GM12865 (cell line): Measurements from ENCODE around the gene SLC9A1.

Experiments
- DNase-seq: peaks from one replicate; pipeline ENCODE4 v3.0.0; 2010; ENCODE audit warnings: low read depth
- H3K4me3 ChIP-seq: 2 replicates; pipeline ENCODE4 v1.5.1; 2011; ENCODE audit warnings: mild to moderate bottlenecking, low read depth, low read length, control low read depth
- TF ChIP-seq, protein P1 (sequence below): IDR thresholded peaks from 2 replicates; pipeline ENCODE4 v1.5.1; 2011; ENCODE audit warnings: low read length, control low read depth, low read depth, inconsistent platforms; ENCODE audit not compliant: insufficient read depth; ENCODE audit errors: missing control alignments

The SLC9A1 gene

DNA sequence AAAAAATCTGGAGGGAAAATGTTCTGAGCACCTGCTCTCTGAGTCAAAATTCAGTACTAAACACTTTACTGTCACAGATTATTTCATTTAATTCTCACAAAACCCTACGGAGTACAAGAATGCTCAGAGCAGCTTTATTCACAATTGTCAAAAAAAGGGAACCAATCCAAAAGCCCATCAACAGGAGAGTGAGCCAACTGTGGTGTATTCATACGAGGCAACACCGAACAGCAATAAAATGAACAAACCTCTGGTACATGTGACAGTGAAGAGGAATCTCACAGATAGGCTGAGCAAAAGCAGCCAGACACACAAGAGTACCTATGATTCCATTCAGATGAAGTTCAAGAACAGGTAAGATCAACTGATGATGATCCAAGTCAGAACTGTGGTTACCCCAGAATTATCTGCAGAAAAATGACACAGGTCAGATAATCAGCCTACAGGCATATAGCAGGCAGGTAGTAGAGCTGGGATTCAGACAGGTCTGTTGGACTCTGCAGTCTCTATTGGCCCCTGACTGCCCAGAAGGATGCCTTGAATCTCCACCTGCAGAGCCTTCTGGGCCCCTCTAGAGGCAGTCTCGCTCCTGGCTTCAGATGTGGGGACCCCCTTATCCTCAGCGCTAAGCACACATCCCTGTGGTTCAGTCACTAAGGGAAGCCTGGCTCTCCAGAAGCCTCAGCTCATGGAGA is 19.2 kb downstream of the SLC9A1 start:
- no peak overlapping the region for H3K4me3 ChIP-seq
- TF ChIP-seq, protein P1, sequence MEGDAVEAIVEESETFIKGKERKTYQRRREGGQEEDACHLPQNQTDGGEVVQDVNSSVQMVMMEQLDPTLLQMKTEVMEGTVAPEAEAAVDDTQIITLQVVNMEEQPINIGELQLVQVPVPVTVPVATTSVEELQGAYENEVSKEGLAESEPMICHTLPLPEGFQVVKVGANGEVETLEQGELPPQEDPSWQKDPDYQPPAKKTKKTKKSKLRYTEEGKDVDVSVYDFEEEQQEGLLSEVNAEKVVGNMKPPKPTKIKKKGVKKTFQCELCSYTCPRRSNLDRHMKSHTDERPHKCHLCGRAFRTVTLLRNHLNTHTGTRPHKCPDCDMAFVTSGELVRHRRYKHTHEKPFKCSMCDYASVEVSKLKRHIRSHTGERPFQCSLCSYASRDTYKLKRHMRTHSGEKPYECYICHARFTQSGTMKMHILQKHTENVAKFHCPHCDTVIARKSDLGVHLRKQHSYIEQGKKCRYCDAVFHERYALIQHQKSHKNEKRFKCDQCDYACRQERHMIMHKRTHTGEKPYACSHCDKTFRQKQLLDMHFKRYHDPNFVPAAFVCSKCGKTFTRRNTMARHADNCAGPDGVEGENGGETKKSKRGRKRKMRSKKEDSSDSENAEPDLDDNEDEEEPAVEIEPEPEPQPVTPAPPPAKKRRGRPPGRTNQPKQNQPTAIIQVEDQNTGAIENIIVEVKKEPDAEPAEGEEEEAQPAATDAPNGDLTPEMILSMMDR = no peak
- no peak for DNase-seq

DNA sequence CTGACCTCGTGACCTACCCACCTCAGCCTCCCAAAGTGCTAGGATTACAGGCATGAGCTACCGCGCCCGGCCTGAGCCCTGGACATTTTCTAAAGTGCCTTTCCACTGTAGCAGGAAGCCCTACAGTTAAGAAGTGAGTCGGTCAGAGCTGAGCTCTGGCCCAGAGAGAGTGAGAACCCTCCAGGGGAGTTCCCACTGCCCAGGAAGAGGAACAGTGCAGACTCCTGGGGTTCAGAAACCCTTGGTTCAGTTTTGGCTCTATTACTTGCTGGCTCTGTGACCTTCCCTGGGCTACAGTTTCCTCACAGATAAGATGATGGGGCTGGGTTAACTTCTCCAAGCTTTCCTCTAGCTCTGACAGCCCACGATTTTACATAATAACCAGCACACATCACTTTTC is 20.9 kb downstream of the SLC9A1 start:
- no peak overlapping the region for H3K4me3 ChIP-seq
- TF ChIP-seq, protein P1 = no peak
- peak; percentile 80 for DNase-seq

DNA sequence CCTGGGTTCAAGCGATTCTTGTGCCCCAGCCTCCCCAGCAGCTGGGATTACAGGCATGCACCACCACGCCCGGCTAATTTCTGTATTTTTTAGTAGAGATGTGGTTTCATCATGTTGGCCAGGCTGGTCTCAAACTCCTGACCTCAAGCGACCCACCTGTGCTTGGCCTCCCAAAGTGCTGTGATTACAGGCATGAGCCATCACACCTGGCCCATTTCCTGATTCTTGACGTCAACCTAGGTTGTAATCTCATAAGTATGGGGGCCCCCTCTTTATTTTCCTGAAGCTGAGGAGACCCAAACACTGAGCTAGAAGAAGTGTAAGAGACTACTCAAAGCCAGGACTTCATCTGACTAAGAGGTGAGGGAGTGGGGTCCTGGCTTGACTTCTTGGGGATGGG is 21.8 kb downstream of the SLC9A1 start:
- DNase-seq = peak; percentile 55
- TF ChIP-seq, protein P1 = no peak
- H3K4me3 ChIP-seq = no peak overlapping the region

DNA sequence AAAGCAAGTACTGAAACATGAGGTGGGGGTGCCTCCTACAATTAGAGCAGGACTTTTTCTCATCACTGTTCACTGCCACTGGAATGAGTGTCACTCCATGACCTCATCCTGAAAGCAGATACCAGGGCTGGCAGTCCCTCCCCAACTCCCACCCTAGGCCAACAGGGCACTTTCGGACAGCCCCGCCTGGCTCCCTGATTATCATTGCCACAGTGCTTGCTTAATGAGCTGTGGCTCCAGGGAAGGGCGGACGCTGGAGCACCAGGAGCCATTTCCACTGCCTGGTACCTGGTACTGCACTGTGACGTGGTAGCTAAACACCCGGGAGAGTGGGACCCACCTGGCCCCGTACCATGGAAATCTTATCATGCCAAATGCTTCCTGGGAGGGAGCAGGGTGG is 22.3 kb downstream of the SLC9A1 start:
- no peak for DNase-seq
- H3K4me3 ChIP-seq = no peak overlapping the region
- TF ChIP-seq, protein P1 = no peak

DNA sequence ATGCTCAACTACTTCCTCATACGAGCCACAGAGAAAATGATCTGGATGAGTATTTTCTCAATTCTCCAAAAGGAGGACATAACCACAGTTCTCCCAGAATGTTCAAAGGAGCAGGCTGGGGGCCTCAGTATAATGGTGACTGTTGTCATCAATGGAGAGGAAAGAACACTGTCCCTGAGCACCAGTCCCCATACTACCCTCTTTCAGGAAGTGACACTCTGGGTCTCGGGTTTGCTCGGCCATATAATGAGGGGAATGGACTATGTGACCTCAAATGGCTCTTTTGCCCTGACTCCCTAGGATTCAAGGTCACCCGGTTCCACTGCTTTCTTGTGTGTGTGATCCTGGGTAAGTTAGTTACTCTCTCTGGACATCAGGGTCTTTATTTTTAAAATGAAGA is 22.8 kb downstream of the SLC9A1 start:
- no peak overlapping the region for H3K4me3 ChIP-seq
- DNase-seq = no peak
- TF ChIP-seq, protein P1 = no peak

DNA sequence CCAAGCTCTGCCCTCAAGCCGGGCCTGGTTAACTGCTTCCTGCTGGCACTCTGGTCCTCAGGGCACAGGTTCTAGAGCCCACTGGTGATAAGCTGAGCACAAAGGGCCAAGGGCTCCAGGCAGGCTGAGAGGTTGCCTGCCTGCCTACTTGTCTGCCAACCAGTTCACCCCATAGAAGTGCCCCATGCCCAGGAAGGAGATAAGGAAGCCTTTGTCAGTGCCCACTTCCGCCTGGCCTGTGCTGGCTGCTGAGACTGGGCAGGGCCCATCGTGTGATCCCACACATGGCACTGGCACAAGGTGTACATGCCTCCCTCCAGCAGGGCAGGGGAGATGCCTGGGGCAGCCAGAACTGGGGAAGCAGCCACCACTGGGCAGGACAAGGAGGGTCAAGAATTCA is 24.1 kb downstream of the SLC9A1 start:
- no peak for DNase-seq
- TF ChIP-seq, protein P1 = no peak
- H3K4me3 ChIP-seq = no peak overlapping the region

DNA sequence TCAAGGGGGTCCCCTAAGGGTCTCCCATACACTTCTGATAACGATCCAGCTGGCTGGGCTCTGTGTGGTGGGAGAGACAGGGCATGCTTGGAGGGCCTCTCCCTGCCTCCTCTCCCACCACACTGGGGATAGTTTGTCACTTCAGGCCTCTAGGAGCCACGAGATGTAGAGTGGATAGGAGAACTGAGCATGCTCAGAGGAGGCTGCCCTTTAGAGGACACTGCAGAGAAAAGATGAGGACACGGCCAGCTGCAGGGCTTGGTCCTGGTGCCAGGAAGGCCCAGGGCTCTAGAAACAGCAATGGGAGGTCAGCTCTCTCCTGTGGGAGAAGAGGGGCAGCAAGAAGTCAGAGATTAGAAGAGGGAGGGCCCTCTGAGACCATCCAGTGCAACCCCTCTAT is 25.7 kb downstream of the SLC9A1 start:
- no peak overlapping the region for H3K4me3 ChIP-seq
- no peak for DNase-seq
- TF ChIP-seq, protein P1 = no peak
